ENCODE measurements around the gene SLC25A19.
A peak's percentile ranks its signal among the peaks of the same experiment; 100 is the strongest.
"Not testable (repeated sequence)": the region's sequence is repeated elsewhere in the genome, so short reads cannot be mapped to it uniquely, and the experiment has no call there.

Gene SLC25A19

GRCh38 chr17:75301049-75301448 lies 11.8 kb upstream of the SLC25A19 start:
- no peak for DNase-seq

- DNase-seq: no peak
These were observed 11.0 kb upstream of the SLC25A19 start for GRCh38 chr17:75300280-75300679.

GRCh38 chr17:75295201-75296158 lies 6.2 kb upstream of the SLC25A19 start:
- no peak for DNase-seq

- DNase-seq: not testable (repeated sequence)
These were observed 3.7 kb upstream of the SLC25A19 start for GRCh38 chr17:75292810-75293448.

- DNase-seq: peak; percentile 65
These were observed 652 bp upstream of the SLC25A19 start for GRCh38 chr17:75289832-75290337.

GRCh38 chr17:75288770-75289114 lies 491 bp downstream of the SLC25A19 start:
- DNase-seq: peak; percentile 62

- no peak for DNase-seq
These were observed 874 bp downstream of the SLC25A19 start for GRCh38 chr17:75288359-75288758.

GRCh38 chr17:75287221-75287620 lies 2.0 kb downstream of the SLC25A19 start:
- no peak for DNase-seq

GRCh38 chr17:75285123-75285522 lies 4.1 kb downstream of the SLC25A19 start:
- no peak for DNase-seq

GRCh38 chr17:75280189-75280588 lies 9.0 kb downstream of the SLC25A19 start:
- not testable (repeated sequence) for DNase-seq

GRCh38 chr17:75277664-75278071 lies 11.6 kb downstream of the SLC25A19 start:
- DNase-seq: no peak

- DNase-seq: no peak
These were observed 15.1 kb downstream of the SLC25A19 start for GRCh38 chr17:75273977-75274708.

GRCh38 chr17:75272848-75273184 lies 16.4 kb downstream of the SLC25A19 start:
- no peak for DNase-seq

- DNase-seq: no peak
These were observed 17.0 kb downstream of the SLC25A19 start for GRCh38 chr17:75271955-75272847.

- DNase-seq: peak; percentile 11
These were observed 17.8 kb downstream of the SLC25A19 start for GRCh38 chr17:75271233-75271954.

GRCh38 chr17:75270966-75271232 lies 18.3 kb downstream of the SLC25A19 start, which contains the start of gene MIF4GD:
Gene MIF4GD (minus strand): TSS chr17:75271231. CDS start chr17:75270195, 1,036 bp downstream.
- DNase-seq: no peak

GRCh38 chr17:75270218-75270965 lies 18.8 kb downstream of the SLC25A19 start:
- peak; percentile 48 for DNase-seq

- no peak for DNase-seq
These were observed 19.4 kb downstream of the SLC25A19 start for GRCh38 chr17:75269844-75270217.

- peak; percentile 82 for DNase-seq
These were observed 21.6 kb downstream of the SLC25A19 start for GRCh38 chr17:75267411-75268232.

- no peak for DNase-seq
These were observed 22.2 kb downstream of the SLC25A19 start for GRCh38 chr17:75267153-75267410.

All from SHP77 treated with DMSO at 0.1 percent for 48 hours (cell line).